K562 (cell line): ENCODE results near the gene TRNAU1AP. TPM values are rescaled to one million over a fixed set of nuclear protein-coding genes. Genes with fewer than 3 reads are reported as not detected.
"Not testable (repeated sequence)": the region's sequence is repeated elsewhere in the genome, so short reads cannot be mapped to it uniquely, and the experiment has no call there.

Experiments
- ATAC-seq: fragments of 200-7000 bp; cut with Tn5 transposase; 3 replicates; pipeline ENCODE4 v1.9.1; 2020; ENCODE audit warnings: moderate library complexity
- BruUV-seq: library from RNA; stranded (reverse); fragments of 400-500 nt; replicated peaks from 2 replicates; lab custom pipeline; 2021; lab: Mats Ljungman, UMichigan
- CTCF ChIA-PET: fragments of 300-600 bp; formaldehyde crosslinking; extraction: SDS; loops from one replicate; lab custom pipeline; 2021; ENCODE audit warnings: low intra/inter-chr PET ratio; lab: Yijun Ruan, JAX
- POLR2A ChIA-PET: fragments of 300-600, 350-650 bp; sonication (Branson Sonifier 250); formaldehyde crosslinking; extraction: SDS; loops from one replicate; lab custom pipeline; 2021; ENCODE audit warnings: antibody characterized with exemption, inconsistent platforms; lab: Yijun Ruan, JAX
- DNase-seq, 4 experiments: peaks; one replicate each; pipeline versions ENCODE4 v3.0.0 to v3.0.0-alpha.2; 2011 to 2018; ENCODE audit warnings: low spot score in 3 of 4, mixed read lengths in 3 of 4; ENCODE audit errors: extremely low read depth in 1 of 4
- FAIRE-seq: peaks from 2 replicates; lab custom pipeline; 2011; peaks lifted over from hg19 to GRCh38; lab: Jason Lieb, UNC
- H2AFZ ChIP-seq: 2 replicates; pipeline ENCODE4 v1.6.0; 2011; ENCODE audit warnings: low read depth, low read length, control low read depth, inconsistent platforms
- H3K27ac ChIP-seq: fragments of 200-600 bp; 3 replicates; pipeline ENCODE4 v1.8.0; 2011; ENCODE audit warnings: low read depth, mild to moderate bottlenecking, control low read depth, inconsistent platforms, low read length, moderate library complexity, mixed read lengths; ENCODE audit errors: extremely low read depth
- H3K27me3 ChIP-seq, 2 experiments: fragments of 300-600 bp in 1 of 2; 2 replicates in 1 of 2; 3 replicates in 1 of 2; pipeline versions ENCODE4 v1.6.0 to v1.8.0; 2011; ENCODE audit warnings: inconsistent platforms in 2 of 2, low read length in 2 of 2, mild to moderate bottlenecking in 1 of 2, mixed read lengths in 1 of 2, moderate library complexity in 1 of 2; ENCODE audit not compliant: control insufficient read depth in 2 of 2, insufficient read depth in 2 of 2
- H3K36me3 ChIP-seq: fragments of 300-600 bp; 3 replicates; pipeline ENCODE4 v1.8.0; 2011; ENCODE audit warnings: mild to moderate bottlenecking, low read length, inconsistent platforms; ENCODE audit not compliant: control insufficient read depth, insufficient read depth
- H3K4me1 ChIP-seq, 2 experiments: fragments of 200-600 bp in 1 of 2; replicated peaks in 1 of 2; 2 replicates in 1 of 2; 3 replicates in 1 of 2; pipeline versions ENCODE4 v1.5.1 to v1.8.0; 2011; ENCODE audit warnings: inconsistent platforms in 2 of 2, low read length in 2 of 2, mild to moderate bottlenecking in 1 of 2, mixed read lengths in 1 of 2, moderate library complexity in 1 of 2; ENCODE audit not compliant: control insufficient read depth in 2 of 2, insufficient read depth in 2 of 2
- H3K4me2 ChIP-seq: 2 replicates; pipeline ENCODE4 v1.6.1; 2011; ENCODE audit warnings: low read length, control low read depth, inconsistent platforms, mixed read lengths; ENCODE audit not compliant: insufficient read depth
- H3K4me3 ChIP-seq: fragments of 200-600 bp; sonication (generic), shearing (Covaris generic); 2 replicates; pipeline ENCODE4 v1.5.1; 2016; ENCODE audit warnings: control low read depth, inconsistent platforms
- H3K79me2 ChIP-seq: fragments of 200-600 bp; 3 replicates; pipeline ENCODE4 v1.8.0; 2011; ENCODE audit warnings: low read length, inconsistent platforms; ENCODE audit not compliant: control insufficient read depth, insufficient read depth
- H3K9ac ChIP-seq, 2 experiments: 2 replicates each; pipeline versions ENCODE4 v1.6.0 to v1.6.1; 2011; ENCODE audit warnings: low read depth in 2 of 2, low read length in 2 of 2, control low read depth in 1 of 2, inconsistent platforms in 1 of 2, mild to moderate bottlenecking in 1 of 2, mixed read lengths in 1 of 2; ENCODE audit not compliant: insufficient read depth in 1 of 2
- H3K9me1 ChIP-seq: one replicate; pipeline ENCODE4 v1.6.0; 2011; ENCODE audit warnings: inconsistent platforms, mild to moderate bottlenecking, low read length, moderate library complexity; ENCODE audit not compliant: control insufficient read depth, insufficient read depth
- H3K9me3 ChIP-seq: replicated peaks from 2 replicates; pipeline ENCODE4 v1.5.1; 2011; ENCODE audit warnings: low read depth, low read length, inconsistent platforms; ENCODE audit not compliant: control insufficient read depth, insufficient read depth
- H4K20me1 ChIP-seq: replicated peaks from 2 replicates; pipeline ENCODE4 v1.6.1; 2011; ENCODE audit warnings: low read length, inconsistent platforms, mixed read lengths; ENCODE audit not compliant: control insufficient read depth, insufficient read depth
- MYC ChIP-seq, 2 experiments: fragments of 250-450 bp in 1 of 2; sonication (Bioruptor Pico) in 1 of 2; IDR thresholded peaks; 2 replicates each; pipeline versions ENCODE4 v1.5.1 to v1.6.1; 2012 to 2021; ENCODE audit warnings: low read depth in 2 of 2, borderline replicate concordance in 1 of 2, improper control_type of control experiment in 1 of 2, low read length in 1 of 2, mild to moderate bottlenecking in 1 of 2, moderate library complexity in 1 of 2
- NCOR1 ChIP-seq: fragments of 450-650 bp; IDR thresholded peaks from 2 replicates; pipeline ENCODE4 v1.6.1; 2016; ENCODE audit warnings: mild to moderate bottlenecking, moderate library complexity
- RBFOX2 ChIP-seq: fragments of 200-400 bp; formaldehyde crosslinking; IDR thresholded peaks from 2 replicates; pipeline ENCODE4 v1.6.1; 2017; ENCODE audit warnings: low read depth, mild to moderate bottlenecking, low read length, moderate library complexity
- REST ChIP-seq, 2 experiments: fragments of 450-650 bp; formaldehyde crosslinking in 1 of 2; IDR thresholded peaks; 2 replicates each; pipeline versions ENCODE4 v1.4.0 to v1.6.1; 2014 to 2020; ENCODE audit warnings: mild to moderate bottlenecking in 2 of 2, borderline replicate concordance in 1 of 2, low read depth in 1 of 2
- WGBS: fragments of 100-300 bp; shearing (Covaris generic); methylation state at CpG from one replicate; pipeline ENCODE4 v1.1.6; 2016; ENCODE audit warnings: low coverage, mixed read lengths; ENCODE audit not compliant: insufficient coverage; ENCODE audit errors: missing lambda C conversion rate; 5-methylcytosine and 5-hydroxymethylcytosine counted together
- in situ Hi-C: fragments of 300-500 bp; cut with MboI; formaldehyde crosslinking; loops from 4 replicates; pipeline ENCODE4 v1.15.0; 2018; ENCODE audit warnings: inconsistent platforms, mixed read lengths
- intact Hi-C: fragments of 100-400 bp; cut with micrococcal nuclease; formaldehyde crosslinking; loops from 2 replicates; pipeline ENCODE4 v1.14.2; 2022
- polyA plus RNA-seq, 8 experiments: library from polyadenylated mRNA; depleted of rRNA in 4 of 8; stranded (reverse) in 5 of 8; unstranded in 3 of 8; fragments of >200 nt; fragmentation: Nextera tagmentation in 2 of 8; fragmentation: Illumina TruSeq in 1 of 8; extraction: Ambion mirVana in 2 of 8; extraction: Trizol in 1 of 8; gene quantifications; 2 replicates each; pipeline versions ENCODE4 v1.2.1 to v1.2.3, GENCODE V29; 2011 to 2014; ENCODE audit warnings: inconsistent platforms in 1 of 8, missing spikeins in 1 of 8
- total RNA-seq, 7 experiments: library from RNA; depleted of rRNA in 6 of 7; stranded (reverse); fragments of >200 nt in 6 of 7; fragmentation: Illumina TruSeq in 2 of 7; extraction: Trizol in 2 of 7; gene quantifications; 2 replicates each; pipeline versions ENCODE4 v1.2.1 to v1.2.3, GENCODE V29; 2011 to 2021; ENCODE audit warnings: low replicate concordance in 1 of 7

The TRNAU1AP gene
- total and polyA plus RNA-seq, 9 of the 15 experiments (the other 6 are each of a cell fraction or from before 2014, with no cell fraction given), result 34.9 to 110 (median 46.3) TPM

- H3K9me1 ChIP-seq, H3K27me3 ChIP-seq, BruUV-seq, DNase-seq, H2AFZ ChIP-seq, H3K9ac ChIP-seq, in situ Hi-C loops, H3K27ac ChIP-seq, H3K4me3 ChIP-seq, FAIRE-seq, ATAC-seq, intact Hi-C loops, H3K9me3 ChIP-seq, H3K4me2 ChIP-seq, CTCF ChIA-PET: not testable (repeated sequence)
- peaks cover 56 to 57% of the 10 kb centered on the region in 2 experiments for H3K4me1 ChIP-seq
- WGBS, result 79% methylated on average over 9 of the region's 9 CpGs
- H3K79me2 ChIP-seq, result peaks cover 93% of the 10 kb centered on the region
- peaks cover 65% of the 10 kb centered on the region for H3K36me3 ChIP-seq
- TF ChIP-seq RBFOX2, result 0 out of 2 replicates have a peak, but pooled peaks have one; percentile 22
- peaks cover 52% of the 10 kb centered on the region for H4K20me1 ChIP-seq
- POLR2A ChIA-PET, result interaction anchor here (0.6 to 9.8 kb wide), 9 partner anchors 8 to 465 kb away, joined by 3 to 123 read pairs (median 4); partner anchors contain the start of genes RCC1 and RNU11
These were observed 30.3 kb upstream of the TRNAU1AP start for GRCh38 chr1:28522537-28522936.

GRCh38 chr1:28525002-28525642 lies 27.8 kb upstream of the TRNAU1AP start:
- H3K27ac ChIP-seq, result peak overlapping the region; percentile 55; the same call in 2 of the 3 replicates
- TF ChIP-seq NCOR1 (peak; percentile 96), REST (IDR thresholded peaks at IDR 0.05; ENCODE audit: borderline replicate concordance) (peak; percentile 33; the same call in 1 of the 2 replicates), MYC (CRISPR knock-in tag; IDR thresholded peaks at IDR 0.05; ENCODE audit: borderline replicate concordance, low read depth) (0 out of 2 replicates have a peak, but pooled peaks have one; percentile 41)
- not testable (repeated sequence) for TF ChIP-seq REST (CRISPR knock-in tag; IDR thresholded peaks at IDR 0.05; ENCODE audit: low read depth); MYC (IDR thresholded peaks at IDR 0.05; ENCODE audit: low read depth, low read length)

More at GRCh38 chr1:28525002-28525642, 27.8 kb upstream of the TRNAU1AP start:
- intact Hi-C loops, H2AFZ ChIP-seq, H3K9me3 ChIP-seq, H3K4me3 ChIP-seq, in situ Hi-C loops, H3K9ac ChIP-seq, CTCF ChIA-PET, BruUV-seq, H3K27me3 ChIP-seq, H3K9me1 ChIP-seq: not testable (repeated sequence)
- Histone ChIP-seq H3K36me3 (peaks cover 72% of the 10 kb centered on the region), H3K4me1 (peaks cover 34 to 40% of the 10 kb centered on the region in 2 experiments), H4K20me1 (peaks cover 50% of the 10 kb centered on the region), H3K79me2 (peaks cover 92% of the 10 kb centered on the region), H3K4me2 (peak overlapping the region; percentile 19; the same call in 1 of the 2 replicates)
- peak; percentile 56 for ATAC-seq
- POLR2A ChIA-PET, result interaction anchor here (0.6 to 6.7 kb wide), 14 partner anchors 8 to 559 kb away, joined by 3 to 73 read pairs (median 6); partner anchors contain the start of genes RCC1 and RNU11
- 4% methylated on average over 10 of the region's 10 CpGs for WGBS
- FAIRE-seq, result peak; percentile 70
- peak in 1 of 4 experiments; percentile 68 for DNase-seq
